Stimulated activated CD4-positive, alpha-beta T cell treated with anti-CD3 and anti-CD28 coated beads, Interleukin-12 subunit alpha, Interleukin-12 subunit beta, amount 100 ng/mL, for 48 hours (primary cell): ENCODE results near the gene TIMM44.
"Not testable (repeated sequence)": the region's sequence is repeated elsewhere in the genome, so short reads cannot be mapped to it uniquely, and the experiment has no call there.

ENCODE experiments used
- DNase-seq, 3 donors: peaks; one replicate each; pipeline ENCODE4 v3.0.0-alpha.2; 2020; ENCODE audit warnings: low read depth in 2 of 3, low spot score in 1 of 3

Gene TIMM44

GRCh38 chr19:7902796-7903243 is 40.6 kb downstream of the TIMM44 start:
- no peak for DNase-seq

GRCh38 chr19:7901337-7901736 is 42.1 kb downstream of the TIMM44 start:
- DNase-seq = no peak

DNA sequence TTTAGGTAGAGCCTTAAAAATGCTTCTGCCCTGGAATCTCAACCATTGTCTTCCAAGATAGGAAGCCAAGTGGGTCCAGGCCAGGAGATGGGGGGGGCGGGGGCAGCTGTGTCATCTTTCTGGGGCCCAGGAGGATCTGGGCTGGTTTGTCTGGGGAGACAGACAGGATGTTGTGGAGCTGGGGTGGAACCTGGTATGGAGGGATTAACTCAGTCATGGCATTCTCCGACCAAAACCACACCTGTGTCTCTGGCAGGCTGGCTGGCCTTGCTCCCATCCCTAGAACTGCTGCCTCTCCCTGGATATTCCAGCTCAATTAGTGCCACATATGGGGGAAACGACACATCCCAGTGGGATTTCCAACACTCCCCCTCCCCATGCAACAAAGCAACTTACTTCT is 42.5 kb downstream of the TIMM44 start:
- no peak for DNase-seq

GRCh38 chr19:7900401-7900870 is 43.0 kb downstream of the TIMM44 start:
- no peak for DNase-seq

GRCh38 chr19:7899751-7900378 is 43.6 kb downstream of the TIMM44 start:
- no peak for DNase-seq

DNA sequence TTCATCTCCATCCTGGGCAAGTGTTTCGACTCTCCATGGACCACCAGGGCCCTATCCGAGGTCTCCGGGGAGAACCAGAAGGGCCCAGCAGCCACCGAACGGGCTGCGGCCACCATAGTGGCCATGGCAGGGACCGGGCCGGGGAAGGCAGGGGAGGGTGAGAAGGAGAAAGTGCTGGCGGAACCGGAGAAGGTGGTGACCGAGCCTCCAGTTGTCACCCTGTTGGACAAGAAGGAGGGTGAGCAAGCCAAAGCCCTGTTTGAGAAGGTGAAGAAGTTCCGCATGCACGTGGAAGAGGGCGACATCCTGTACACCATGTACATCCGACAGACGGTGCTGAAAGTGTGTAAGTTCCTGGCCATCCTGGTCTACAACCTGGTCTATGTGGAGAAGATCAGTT is 44.5 kb downstream of the TIMM44 start:
- no peak for DNase-seq

DNA sequence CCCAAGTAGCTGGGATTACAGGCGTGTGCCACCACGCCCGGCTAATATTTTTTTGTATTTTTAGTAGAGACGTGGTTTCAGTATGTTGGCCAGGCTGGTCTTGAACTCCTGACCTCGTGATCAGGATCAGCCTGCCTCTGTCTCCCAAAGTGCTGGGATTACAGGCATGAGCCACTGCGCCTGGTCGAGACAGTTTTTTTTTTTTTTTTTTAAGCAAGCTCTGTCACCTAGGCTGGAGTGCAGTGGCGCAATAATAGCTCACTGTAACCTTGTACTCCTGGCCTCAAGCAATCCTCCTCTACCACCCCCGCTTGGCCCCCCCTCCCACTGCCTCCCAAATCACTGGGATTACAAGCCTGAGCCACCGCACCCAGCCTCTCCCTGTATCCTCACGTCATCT is 46.2 kb downstream of the TIMM44 start:
- DNase-seq = no peak

DNA sequence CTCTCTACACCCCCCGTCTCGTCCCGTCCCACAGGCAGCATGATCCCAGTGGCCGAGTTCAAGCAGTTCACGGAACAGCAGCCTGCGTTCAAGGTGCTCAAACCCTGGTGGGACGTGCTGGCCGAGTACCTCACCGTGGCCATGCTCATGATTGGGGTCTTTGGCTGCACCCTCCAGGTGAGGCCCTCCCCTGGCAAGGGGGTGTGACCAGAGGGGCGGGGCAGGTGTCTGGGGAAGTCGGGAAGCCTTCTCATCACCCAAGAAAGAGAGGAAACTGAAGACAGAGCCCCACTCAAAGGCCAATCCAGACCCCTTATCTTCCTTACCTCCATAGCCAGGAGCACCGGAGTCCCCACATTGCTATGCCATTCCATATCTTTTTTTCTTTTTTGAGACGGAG is 47.9 kb downstream of the TIMM44 start:
- no peak for DNase-seq

- DNase-seq = no peak
These were observed 48.7 kb downstream of the TIMM44 start for GRCh38 chr19:7894612-7895309.

DNA sequence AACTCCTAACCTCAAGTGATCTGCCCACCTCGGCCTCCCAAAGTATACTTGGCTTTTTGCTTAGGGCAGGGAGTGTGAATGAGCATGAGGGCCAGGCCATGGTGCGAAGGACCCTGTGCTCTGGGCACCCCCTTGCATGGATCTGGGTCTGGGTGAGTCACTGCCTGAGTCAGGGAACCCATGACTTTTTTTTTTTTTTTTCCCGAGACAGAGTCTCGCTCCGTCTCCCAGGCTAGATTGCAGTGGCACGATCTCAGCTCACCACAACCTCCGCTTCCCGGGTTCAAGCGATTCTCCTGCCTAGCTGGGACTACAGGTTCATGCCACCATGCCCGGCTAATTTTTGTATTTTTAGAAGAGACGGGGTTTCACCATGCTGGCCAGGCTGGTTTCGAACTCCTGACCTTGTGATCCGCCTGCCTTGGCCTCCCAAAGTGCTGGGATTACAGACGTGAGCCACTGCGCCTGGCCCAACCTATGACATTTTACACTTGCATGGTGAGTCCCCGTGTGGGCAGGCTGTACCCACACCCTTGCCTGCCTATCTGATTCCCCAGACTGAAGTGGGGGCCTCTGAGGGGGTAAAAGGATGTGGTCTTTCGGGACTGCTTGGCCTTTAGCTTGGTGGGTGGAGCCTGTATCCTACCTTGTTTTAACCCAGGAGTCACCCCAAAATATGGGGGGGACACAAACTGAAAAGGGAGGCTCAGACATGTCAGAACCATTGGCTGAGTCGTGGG is 49.9 kb downstream of the TIMM44 start:
- not testable (repeated sequence) for DNase-seq

DNA sequence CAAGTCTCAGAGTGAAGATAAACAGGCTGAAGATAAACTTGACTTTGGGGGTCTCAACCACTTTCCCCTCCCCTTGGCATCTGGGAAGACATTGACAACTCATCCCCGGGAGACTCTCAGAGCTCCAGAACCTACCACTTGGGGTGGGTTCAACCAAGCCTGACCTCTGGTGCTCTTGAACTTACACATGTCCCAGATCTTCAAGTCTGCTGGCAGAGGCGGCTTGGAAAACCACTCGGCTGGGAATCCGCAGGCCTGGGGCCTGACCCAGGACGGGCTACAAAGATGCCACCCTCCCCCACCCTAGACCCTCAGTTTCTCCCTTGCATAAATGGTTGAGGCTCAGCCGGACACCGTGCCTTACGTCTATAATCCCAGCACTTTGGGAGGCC is 54.6 kb downstream of the TIMM44 start:
- no peak for DNase-seq

- DNase-seq = peak in 1 of 3 donors; percentile 44
These were observed 55.2 kb downstream of the TIMM44 start, which contains the start of gene LRRC8E for GRCh38 chr19:7888145-7888825. TSS of gene LRRC8E (plus strand) at chr19:7888510. CDS start at chr19:7895604, 7,094 bp downstream.

DNA sequence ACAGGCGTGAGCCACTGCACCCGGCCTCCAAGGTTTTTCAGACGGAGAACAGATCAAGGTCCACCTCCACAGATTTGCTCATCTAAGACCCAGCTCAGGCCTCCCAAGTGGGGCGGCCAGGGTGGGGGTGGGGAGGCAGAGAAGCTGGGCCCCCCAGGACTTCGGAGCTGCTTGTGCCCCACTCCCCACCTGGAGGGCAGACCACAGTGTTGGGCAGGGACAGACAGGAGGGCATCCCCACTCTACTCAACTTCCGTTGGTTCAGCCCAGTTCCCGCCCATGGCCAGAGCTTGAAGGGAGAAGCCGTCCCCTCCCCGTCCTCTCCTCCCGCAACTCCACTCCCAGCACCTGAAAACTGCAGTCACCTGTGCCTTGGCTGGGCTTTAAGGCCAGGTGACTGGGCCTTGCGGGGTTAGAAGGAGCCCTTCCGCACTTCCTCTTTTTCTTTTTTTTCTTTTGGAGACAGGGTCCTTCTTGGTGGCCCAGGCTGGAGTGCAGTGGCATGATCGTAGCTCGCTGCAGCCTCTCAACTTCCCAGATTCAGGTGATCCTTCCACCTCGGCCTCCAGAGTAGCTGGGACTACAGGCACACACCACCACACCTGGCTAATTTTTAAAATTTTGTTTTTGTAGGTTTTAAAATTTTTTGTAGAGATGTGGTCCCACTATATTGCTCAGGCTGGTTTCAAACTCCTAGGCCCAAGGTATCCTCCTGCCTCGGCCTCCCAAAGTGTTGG is 55.9 kb downstream of the TIMM44 start:
- no peak for DNase-seq

GRCh38 chr19:7885818-7886217 is 57.6 kb downstream of the TIMM44 start:
- DNase-seq = no peak

GRCh38 chr19:7883796-7884570 is 59.5 kb downstream of the TIMM44 start:
- DNase-seq = no peak

DNA sequence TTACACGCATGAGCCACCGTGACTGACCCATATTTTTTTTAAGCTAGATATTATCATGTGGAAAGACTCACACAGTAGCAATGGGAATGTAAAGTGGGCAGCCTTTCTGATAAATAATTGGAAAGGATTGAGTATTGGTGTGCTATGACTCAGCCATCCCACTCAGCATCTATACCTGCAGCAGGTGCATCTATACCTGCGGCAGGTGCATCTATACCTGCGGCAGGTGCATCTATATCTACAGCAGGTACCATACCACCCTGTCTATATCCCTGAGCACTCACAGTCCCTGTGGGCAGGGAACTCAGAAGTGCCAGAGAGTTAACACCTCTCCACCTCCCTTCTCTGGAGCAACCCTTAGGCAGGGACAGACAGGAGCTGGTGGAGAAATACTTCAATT is 60.4 kb downstream of the TIMM44 start:
- DNase-seq = no peak

DNA sequence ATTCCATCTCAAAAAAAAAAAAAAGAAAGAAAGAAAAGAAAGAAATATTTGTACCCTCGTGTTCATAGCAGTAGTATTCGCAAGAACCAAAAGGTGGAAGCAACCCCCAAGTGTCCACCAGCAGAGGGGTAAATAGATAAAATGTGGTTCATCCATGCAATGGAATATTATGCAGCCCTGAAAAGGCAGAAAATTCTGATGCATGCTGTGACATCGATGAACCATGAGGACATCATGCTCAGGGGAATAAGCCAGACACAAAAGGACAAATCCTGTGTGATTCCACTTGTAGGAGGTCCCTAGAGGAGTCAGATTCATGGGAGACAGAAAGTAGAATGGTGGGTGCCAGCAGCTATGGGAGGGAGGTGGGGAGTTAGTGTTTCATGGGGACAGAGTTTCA is 61.6 kb downstream of the TIMM44 start:
- no peak for DNase-seq

DNA sequence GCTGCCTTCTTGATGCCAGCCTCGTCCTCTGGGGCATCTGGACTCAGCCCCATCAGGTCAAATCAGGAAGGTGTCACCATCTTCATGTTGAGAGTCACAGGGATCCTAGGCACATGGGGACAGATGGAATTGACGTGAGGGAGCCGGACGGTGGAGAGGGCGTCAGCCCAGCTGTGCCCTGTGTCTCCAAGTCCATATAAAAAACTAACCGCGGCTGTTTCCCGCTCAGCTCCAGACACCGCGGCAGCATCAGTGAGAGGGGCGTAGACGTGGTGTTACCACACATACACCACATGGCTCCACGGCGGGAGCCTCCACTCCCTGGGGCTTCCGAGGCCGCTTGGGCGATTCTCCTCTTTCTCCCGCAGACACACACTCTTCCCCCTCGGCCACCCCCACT is 63.6 kb downstream of the TIMM44 start:
- DNase-seq = no peak

GRCh38 chr19:7879111-7879807 is 64.2 kb downstream of the TIMM44 start:
- no peak for DNase-seq
